GM18868 (cell line): ENCODE results near the gene SH3BP5.

Experiments used
- ATAC-seq: cut with Tn5 transposase; IDR thresholded peaks from one replicate; pipeline ENCODE4 v1.9.1; 2021; ENCODE audit warnings: mild to moderate bottlenecking, moderate library complexity; ENCODE audit not compliant: unreplicated experiment

The SH3BP5 gene

GRCh38 chr3:15260531-15260930 is 71.9 kb downstream of the SH3BP5 start:
- no peak for ATAC-seq

GRCh38 chr3:15258720-15259119 is 73.7 kb downstream of the SH3BP5 start:
- no peak for ATAC-seq

GRCh38 chr3:15256861-15257341 is 75.5 kb downstream of the SH3BP5 start:
- ATAC-seq, result no peak

GRCh38 chr3:15255215-15255614 is 77.2 kb downstream of the SH3BP5 start:
- ATAC-seq, result no peak

- no peak for ATAC-seq
Observed at GRCh38 chr3:15253023-15253697, 79.2 kb downstream of the SH3BP5 start.

GRCh38 chr3:15246186-15246585 is 86.2 kb downstream of the SH3BP5 start:
- no peak for ATAC-seq

GRCh38 chr3:15243822-15244482 is 88.4 kb downstream of the SH3BP5 start:
- ATAC-seq, result no peak

GRCh38 chr3:15241341-15241740 is 91.0 kb downstream of the SH3BP5 start:
- no peak for ATAC-seq

GRCh38 chr3:15229262-15229661 is 103.1 kb downstream of the SH3BP5 start:
- no peak for ATAC-seq

GRCh38 chr3:15228147-15228546 is 104.2 kb downstream of the SH3BP5 start:
- ATAC-seq, result no peak

- ATAC-seq, result no peak
Observed at GRCh38 chr3:15223685-15224572, 108.5 kb downstream of the SH3BP5 start.

GRCh38 chr3:15221574-15222217 is 110.7 kb downstream of the SH3BP5 start:
- ATAC-seq, result no peak

- no peak for ATAC-seq
Observed at GRCh38 chr3:15220661-15221060, 111.7 kb downstream of the SH3BP5 start.

- ATAC-seq, result no peak
Observed at GRCh38 chr3:15220056-15220455, 112.3 kb downstream of the SH3BP5 start.

GRCh38 chr3:15218689-15219088 is 113.7 kb downstream of the SH3BP5 start:
- no peak for ATAC-seq

GRCh38 chr3:15217841-15218267 is 114.5 kb downstream of the SH3BP5 start:
- no peak for ATAC-seq

GRCh38 chr3:15217011-15217671 is 115.2 kb downstream of the SH3BP5 start:
- ATAC-seq, result no peak

GRCh38 chr3:15216501-15216900 is 115.9 kb downstream of the SH3BP5 start:
- ATAC-seq, result no peak

- ATAC-seq, result no peak
Observed at GRCh38 chr3:15215996-15216395, 116.4 kb downstream of the SH3BP5 start.

- ATAC-seq, result no peak
Observed at GRCh38 chr3:15214758-15215157, 117.6 kb downstream of the SH3BP5 start.
